Measurements from ENCODE around the gene ASB3.

The ASB3 gene

GRCh38 chr2:53813151-53813550, 26.4 kb upstream of the ASB3 start:
- no peak for TF ChIP-seq CTCF (IDR thresholded peaks at IDR 0.05; ENCODE audit: low read depth, low read length)
- DNase-seq (ENCODE audit: low read depth in 2 of 2) = no peak

GRCh38 chr2:53811601-53812000, 24.8 kb upstream of the ASB3 start:
- no peak for TF ChIP-seq CTCF (IDR thresholded peaks at IDR 0.05; ENCODE audit: low read depth, low read length)
- H3K4me3 ChIP-seq (replicated peaks in 1 of 2; ENCODE audit: low read depth in 2 of 2, low read length in 2 of 2) = no peak overlapping the region
- DNase-seq (ENCODE audit: low read depth in 2 of 2) = no peak

More at GRCh38 chr2:53813151-53813550, 26.4 kb upstream of the ASB3 start:
- no peak overlapping the region for H3K4me3 ChIP-seq (replicated peaks in 1 of 2; ENCODE audit: low read depth in 2 of 2, low read length in 2 of 2)

- peak; percentile 18 to 51 for DNase-seq (ENCODE audit: low read depth in 2 of 2)
- no peak overlapping the region for H3K4me3 ChIP-seq (replicated peaks in 1 of 2; ENCODE audit: low read depth in 2 of 2, low read length in 2 of 2)
- TF ChIP-seq CTCF (IDR thresholded peaks at IDR 0.05; ENCODE audit: low read depth, low read length) = no peak
Observed at GRCh38 chr2:53802617-53803151, 15.9 kb upstream of the ASB3 start.

- DNase-seq (ENCODE audit: low read depth in 2 of 2) = no peak
- H3K4me3 ChIP-seq (replicated peaks in 1 of 2; ENCODE audit: low read depth in 2 of 2, low read length in 2 of 2) = no peak overlapping the region
- no peak for TF ChIP-seq CTCF (IDR thresholded peaks at IDR 0.05; ENCODE audit: low read depth, low read length)
Observed at GRCh38 chr2:53801547-53801946, 14.8 kb upstream of the ASB3 start.

- DNase-seq (ENCODE audit: low read depth in 2 of 2) = no peak
- no peak for TF ChIP-seq CTCF (IDR thresholded peaks at IDR 0.05; ENCODE audit: low read depth, low read length)
- H3K4me3 ChIP-seq (replicated peaks in 1 of 2; ENCODE audit: low read depth in 2 of 2, low read length in 2 of 2) = no peak overlapping the region
Observed at GRCh38 chr2:53793821-53794220, 7.1 kb upstream of the ASB3 start.

- no peak overlapping the region for H3K4me3 ChIP-seq (replicated peaks in 1 of 2; ENCODE audit: low read depth in 2 of 2, low read length in 2 of 2)
- no peak for DNase-seq (ENCODE audit: low read depth in 2 of 2)
- no peak for TF ChIP-seq CTCF (IDR thresholded peaks at IDR 0.05; ENCODE audit: low read depth, low read length)
Observed at GRCh38 chr2:53793261-53793660, 6.5 kb upstream of the ASB3 start.

All from cardiac fibroblast (primary cell).